HPDE6-E6E7 (cell line): ENCODE measurements around the gene SORCS3.

Experiments used
- DNase-seq: peaks from one replicate; pipeline ENCODE4 v3.0.0; 2011; ENCODE audit warnings: missing footprints; ENCODE audit errors: extremely low spot score

SORCS3 gene

DNA sequence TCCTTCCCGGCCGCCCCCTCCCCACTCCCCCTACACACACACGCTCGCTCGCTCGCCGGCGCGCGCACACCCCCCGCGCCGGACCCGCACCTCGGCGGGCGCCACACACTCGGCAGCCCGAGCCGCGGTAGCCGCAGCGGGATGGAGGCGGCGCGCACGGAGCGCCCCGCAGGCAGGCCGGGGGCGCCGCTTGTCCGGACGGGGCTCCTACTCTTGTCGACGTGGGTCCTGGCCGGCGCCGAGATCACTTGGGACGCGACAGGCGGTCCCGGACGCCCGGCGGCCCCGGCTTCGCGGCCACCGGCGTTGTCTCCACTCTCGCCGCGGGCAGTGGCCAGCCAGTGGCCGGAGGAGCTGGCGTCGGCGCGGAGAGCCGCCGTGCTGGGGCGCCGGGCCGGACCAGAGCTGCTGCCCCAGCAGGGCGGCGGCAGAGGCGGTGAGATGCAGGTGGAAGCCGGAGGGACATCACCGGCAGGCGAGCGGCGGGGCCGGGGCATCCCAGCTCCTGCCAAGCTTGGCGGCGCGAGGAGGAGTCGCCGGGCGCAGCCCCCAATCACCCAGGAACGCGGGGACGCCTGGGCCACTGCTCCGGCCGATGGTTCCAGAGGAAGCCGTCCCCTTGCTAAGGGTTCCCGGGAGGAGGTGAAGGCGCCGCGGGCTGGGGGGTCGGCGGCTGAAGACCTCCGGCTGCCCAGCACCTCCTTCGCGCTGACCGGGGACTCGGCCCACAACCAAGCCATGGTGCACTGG lies at the start of gene SORCS3:
SORCS3 (plus strand) TSS at position 104 of the 750 bp plus-strand sequence.
- no peak for DNase-seq

DNA sequence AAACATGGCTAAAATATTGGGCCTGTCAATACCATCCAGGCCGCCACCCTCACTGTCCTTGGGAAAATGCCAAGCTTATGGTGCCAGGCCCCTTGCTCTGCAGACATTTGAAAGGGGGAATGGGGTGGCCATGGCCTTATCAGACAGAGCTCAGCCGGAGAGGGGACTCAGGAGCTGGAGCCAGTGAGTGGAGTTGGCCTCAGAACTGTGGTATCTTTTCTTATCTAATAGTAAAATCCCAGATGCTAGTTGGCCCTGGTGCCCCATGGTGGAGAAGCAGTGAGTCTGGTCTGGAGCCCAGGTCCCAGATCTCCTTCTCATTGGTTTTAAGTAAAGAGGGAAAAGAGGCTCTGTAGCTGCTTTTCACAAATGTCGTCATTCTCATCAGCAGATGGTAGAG lies 49.6 kb upstream of the SORCS3 start:
- DNase-seq: no peak

DNA sequence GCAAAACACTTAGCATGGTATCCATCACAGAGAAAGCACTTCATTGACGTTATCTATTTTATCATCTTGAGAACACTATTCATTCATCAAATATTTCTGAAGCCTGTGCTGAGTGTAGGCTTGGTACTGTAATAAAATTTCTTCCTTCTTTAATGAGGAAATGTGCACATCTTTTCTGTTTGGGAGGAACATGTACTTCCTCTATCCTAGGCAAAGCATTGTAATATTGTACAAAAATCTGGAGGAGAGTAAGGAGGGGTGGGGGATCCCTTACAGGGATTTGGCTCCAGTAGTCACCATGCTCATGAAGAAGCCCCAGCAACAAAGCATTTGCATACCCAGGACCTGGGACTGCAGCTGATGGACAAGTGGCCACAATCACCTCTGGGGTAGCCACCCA lies 39.9 kb upstream of the SORCS3 start:
- no peak for DNase-seq

DNA sequence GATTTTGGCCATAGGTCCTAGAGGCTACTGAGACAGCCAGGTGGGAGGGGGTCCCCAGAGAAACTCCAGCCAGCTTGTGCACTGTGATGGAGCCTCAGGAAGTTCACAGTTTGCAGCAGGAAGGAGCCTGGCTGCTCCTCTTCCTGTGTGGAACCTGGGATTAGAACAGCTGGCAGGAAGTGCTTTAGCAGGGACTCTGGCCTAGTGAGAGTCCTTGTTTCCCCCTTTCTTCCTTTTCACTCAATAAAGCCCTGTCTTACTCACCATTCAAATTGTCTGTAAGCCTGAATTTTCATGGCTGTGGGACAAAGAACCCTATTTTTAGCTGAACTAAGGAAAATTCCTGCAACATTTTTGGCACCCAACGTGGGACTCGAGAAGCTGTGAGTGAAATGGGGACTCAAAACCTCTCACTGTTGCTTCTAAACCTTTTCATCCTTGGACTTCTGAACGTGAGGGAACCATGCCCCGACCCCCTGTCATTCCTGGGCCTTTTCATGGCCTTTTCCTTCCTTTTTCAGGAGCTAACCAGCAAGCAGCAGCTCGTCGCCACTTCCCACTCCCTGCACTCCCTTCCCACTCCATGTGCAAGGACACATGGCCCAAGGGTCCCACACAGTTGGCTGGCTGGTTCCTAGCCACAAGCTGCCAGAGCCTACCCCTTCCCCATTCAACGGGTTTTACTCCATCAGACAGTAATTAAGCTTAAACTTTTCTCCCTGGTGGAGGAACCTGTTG lies 32.8 kb upstream of the SORCS3 start:
- DNase-seq: no peak

DNA sequence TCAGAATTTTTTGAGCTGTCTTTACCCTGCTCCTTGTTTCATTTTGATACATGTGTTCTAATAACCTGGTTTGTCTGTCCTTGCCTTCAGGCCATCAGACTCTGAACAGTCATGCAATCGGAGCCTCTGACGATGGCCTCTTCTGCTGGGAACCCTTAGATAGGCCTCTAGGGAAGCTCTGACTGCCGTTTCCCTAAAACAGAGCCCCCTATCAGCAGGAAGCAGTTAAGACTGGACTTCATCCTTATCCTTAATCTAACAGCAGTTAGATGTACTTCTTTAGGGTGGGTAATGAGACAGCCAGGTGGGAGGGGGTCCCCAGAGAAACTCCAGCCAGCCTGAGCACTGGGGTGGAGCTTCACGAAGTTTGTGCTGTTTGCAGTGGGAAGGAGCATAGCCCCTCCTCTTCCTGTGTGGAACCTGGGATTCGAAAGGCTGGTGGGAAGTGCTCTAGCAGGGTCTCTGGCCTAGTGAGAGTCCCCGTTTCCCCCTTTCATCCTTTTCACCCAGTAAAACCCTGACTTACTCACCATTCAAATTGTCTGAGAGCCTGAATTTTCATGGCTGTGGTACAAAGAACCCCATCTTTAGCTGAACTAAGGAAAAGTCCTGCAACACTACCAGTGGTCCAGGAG lies 28.4 kb upstream of the SORCS3 start:
- no peak for DNase-seq

DNA sequence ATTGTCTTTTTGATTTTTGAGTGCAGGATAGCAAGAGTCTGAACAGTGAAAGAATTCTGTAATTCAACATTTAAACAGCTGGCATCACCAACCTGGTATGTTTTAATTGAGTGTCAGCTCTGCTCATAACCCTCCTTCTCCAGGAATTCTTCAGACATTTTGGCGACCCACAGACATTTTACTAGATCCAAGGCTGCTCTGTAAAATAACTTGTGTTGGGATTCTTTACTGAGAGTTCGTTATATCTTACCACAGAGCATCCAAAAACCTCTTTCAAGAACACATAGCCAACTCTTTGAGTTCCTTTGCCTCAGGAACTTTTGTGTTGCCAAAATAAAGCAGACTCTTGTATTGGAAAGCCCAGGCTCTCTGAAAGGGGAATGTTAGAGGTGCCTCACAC lies 27.7 kb upstream of the SORCS3 start:
- no peak for DNase-seq

DNA sequence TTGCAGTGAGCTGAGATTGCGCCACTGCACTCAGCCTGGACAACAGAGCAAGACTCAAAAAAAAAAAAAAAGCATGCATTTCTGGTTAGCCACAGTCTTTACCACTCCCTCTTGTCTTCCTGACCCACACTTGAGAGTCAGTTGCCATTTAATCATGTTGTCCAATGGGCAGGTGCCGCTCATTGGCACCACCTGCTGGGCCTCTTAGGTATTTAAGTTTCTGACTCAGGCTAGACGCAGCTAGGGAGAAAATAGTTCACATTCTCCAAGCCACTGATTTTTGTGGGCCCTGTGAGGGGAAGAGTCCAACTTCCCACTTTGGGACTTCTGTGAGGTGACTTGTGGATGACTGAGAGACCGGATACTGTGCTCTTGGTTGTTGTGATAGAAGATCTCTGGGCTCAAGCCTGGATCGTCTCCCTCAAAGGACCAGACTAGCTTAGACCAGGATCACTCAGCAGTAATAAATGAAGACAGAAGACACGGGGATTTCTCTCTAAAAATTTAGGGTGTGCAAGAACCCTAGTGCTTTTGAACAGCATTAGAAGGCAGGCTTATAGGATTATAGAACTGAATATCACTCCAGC lies 26.8 kb upstream of the SORCS3 start:
- DNase-seq: peak; percentile 22

DNA sequence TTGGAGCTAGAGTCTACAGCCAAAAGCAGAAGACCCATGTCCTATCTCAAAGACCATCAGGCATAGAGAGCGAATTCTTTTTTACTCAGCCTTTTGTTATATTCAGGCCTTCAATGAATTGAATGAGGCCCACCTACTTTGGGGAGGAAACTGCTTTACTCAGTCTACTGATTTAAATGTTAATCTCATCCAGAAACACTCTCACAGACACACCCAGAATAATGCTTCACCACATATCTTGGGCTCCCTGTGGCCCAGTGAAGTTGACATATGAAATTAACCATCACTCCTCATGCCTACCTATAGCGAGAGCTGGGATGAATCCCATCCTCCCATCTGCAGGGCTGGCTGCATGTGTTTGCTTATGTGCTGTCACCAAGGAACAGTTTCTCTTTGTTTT lies 26.0 kb upstream of the SORCS3 start:
- no peak for DNase-seq

DNA sequence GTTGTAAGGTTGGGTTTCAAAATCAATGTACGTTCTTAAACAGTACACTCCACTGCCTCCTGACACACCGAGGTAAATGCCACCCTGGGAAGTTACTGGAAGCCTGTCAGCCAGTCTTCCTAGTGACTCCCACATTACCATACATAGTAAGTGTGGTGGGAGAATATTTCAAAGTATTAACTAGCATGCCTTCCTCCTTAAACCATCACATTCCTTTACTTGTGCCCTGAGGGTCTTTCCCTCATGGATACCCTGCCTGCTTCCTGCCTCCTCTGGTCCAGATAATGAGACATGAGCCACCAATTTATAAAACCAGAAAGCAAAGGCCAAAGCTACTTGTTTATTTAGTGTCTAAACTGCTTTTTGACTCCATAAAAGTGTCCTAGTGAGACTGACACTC lies 23.3 kb upstream of the SORCS3 start:
- DNase-seq: no peak

DNA sequence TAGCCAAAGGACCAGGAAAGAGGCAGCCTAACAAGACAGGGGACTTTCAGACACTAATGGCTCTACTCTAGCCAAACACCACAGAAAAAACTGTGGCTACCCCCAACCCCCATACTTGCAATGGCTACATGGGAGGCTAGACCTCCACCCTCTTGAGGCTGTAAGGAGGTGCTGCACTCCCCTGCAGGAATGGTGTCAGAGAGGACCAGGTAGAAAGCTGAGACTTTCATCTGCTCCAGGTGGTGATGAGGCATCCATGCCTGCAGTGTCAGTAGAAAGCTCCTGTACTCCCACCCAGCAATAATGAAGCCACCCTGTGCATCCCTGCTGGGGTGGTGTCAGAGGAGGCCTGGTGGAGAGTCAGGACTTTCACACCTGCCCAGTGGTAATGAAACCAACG lies 18.9 kb upstream of the SORCS3 start:
- DNase-seq: no peak

DNA sequence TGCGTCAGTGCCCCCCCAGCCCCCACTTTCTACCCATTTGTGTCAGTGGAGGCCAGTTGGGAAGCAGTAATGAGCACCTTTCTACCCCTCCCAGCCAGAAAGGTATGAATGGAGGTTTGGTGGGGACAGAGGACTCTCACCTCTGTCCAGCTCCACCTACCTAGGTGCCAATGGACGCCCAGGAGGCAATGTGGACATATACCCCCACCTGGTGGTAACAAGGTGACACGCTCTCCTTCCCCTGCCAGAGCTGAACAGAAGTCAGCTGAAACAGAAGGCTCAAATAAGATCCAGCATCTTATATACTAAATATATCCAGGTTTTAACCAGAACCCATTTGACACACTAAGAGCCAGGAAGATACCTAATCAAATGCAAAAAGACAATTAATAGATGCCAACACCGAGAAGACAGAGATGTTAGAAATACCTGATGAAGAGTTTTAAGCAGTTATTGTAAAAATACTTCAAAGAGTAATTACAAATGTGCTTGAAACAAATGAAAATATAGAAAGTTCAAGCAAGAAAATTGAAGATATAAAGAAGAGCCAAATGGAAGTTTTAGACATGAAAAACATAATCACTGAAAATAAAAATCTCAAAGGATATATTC lies 18.4 kb upstream of the SORCS3 start:
- DNase-seq: peak; percentile 49

DNA sequence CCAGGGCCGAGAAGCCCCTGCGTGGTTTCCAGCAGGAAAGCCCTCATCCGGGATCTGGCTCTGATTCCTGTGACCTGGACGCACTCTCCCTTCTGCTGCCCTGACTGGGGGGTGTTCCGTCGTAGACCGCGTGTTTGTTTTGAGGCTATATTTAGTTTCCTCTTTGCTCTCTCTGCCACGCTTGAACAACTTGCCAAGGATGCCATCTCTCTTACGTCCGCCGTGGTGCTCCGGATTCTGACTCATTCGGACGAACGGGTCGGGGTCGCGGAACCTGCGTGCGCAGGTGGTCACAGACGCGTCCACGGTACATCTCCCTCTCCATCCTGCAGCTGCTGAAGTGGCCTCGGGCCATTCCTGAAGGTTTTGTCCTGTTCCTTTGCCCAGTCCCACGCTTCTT lies 10.4 kb upstream of the SORCS3 start:
- no peak for DNase-seq

DNA sequence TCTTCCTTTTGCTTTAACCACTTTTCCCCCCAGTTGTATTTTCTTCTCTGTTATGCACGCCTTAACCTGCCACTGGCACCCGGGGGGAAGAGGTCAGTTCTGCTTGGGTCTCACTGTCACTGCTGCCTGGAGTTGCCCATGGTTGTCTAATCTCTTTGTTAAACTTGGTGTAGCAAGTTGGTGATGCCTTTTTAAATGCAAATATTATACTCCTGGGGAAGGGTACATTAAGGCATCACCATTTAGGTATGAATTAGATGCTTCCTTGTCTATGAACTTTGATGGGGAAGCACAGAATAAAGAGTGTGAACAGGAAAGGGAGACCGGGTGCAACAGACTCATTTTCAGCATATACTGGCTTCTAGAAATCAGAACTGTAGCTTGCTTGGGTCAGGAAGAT lies 9.1 kb upstream of the SORCS3 start:
- no peak for DNase-seq

DNA sequence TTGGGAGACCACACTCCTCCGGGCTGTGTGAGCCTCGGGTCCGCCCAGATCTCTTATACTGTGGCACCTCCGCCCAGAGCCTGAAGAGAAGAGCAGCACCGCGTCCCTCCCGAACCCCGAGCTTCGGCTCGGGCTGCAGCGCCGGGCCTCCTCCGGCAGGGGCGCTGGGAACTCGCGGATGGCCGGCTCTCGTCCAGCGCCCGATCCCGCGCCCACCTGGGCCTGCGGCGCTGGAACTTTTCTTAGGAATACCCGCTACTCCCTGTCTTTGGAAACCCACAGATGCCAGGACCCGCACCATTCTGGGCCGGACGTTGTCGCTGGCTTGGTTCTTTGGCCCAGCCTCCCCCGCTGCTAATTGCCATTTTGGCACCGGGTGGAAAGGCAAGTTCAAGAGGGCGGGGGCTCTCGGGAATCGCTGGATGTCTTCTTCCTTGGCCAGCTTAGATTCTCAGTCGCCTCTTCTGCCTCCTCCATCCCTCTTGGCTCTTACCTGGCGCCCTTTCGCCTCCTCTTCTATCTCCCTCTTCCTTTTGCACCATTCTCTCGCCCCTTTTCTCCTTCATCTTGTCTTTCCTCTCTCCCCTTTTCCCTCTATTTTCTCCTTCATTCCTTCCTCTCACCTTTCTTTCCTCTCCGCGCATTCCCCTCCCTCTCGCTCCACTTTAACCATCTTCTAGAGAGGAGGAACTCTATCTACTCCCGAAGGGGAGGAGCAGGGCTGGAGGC lies 2.1 kb upstream of the SORCS3 start:
- DNase-seq: no peak

DNA sequence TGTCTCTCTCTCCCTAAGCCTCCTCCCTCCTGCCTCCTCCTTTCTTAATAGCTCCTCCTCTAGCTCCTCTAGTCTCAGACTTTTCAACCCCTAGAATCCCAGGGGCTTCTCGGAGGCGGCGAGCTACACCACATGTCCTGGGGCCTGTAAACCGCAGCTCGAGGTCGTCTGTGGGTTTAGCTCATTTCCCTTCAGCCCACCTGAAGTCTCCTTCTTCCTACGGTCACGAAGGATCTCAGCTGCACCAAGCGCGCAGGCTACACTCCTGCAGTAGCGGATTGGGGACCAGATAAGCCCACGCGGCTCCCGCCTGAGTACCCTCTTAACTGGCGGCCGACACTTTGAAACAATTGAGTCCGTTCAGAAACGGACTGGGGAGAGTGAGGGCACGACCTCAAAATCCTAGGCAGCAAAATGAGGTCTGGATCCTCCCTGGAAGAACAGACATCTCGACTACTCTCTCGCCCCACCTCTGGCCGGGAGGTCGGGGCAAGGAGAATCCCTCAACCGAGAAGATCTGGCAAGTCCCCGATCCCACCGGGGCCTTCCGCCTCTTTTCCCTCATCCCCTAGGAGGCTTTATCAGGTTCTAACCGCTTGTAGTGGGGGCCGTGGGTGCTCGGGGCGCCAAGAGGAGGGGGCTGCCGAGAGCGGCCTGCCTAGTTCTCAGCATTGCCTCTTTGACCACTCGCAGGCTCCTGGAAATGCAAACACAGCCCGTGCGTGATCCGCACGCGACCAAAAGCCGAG lies 1.3 kb upstream of the SORCS3 start:
- no peak for DNase-seq

DNA sequence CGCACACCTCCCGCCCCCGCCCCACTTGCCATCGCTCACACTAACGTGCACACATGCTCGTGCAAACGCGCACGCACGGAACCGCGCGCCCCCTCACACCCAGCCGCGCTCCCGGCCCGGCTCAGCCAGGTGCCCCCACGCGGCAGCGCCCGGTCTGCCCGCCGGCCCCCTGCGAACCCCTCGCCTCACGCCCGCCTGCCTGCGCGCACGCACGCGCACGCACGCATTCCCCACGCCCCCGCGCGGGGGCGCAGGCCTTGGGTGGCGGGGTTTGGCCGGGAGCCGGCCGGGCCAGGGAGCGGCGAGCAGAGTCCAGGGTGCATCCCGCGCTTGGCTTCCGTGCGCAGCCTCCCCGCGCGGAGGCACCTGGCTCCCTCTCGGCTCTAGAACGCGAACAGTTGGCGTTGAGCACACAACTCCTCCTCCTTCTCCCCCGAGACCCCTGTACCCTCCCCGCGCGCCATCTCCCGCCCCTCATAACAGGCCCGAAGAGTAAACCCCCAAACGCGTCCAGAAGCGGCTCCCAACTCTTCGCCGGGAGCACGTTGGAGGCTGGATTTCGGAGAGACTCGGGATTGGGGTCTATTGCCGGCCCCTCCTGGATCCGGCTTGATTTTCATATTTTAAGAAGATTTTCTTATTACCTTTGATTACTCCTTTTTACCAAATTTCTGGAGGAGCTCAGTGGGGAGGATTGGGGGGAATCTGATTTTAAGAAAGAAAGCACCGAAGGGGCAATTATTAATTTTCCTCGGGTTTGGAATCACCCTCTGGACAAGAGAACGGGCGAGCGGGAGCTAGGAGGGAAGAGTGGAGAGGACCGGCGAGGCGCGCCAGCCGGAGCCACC lies 527 bp upstream of the SORCS3 start:
- DNase-seq: no peak

DNA sequence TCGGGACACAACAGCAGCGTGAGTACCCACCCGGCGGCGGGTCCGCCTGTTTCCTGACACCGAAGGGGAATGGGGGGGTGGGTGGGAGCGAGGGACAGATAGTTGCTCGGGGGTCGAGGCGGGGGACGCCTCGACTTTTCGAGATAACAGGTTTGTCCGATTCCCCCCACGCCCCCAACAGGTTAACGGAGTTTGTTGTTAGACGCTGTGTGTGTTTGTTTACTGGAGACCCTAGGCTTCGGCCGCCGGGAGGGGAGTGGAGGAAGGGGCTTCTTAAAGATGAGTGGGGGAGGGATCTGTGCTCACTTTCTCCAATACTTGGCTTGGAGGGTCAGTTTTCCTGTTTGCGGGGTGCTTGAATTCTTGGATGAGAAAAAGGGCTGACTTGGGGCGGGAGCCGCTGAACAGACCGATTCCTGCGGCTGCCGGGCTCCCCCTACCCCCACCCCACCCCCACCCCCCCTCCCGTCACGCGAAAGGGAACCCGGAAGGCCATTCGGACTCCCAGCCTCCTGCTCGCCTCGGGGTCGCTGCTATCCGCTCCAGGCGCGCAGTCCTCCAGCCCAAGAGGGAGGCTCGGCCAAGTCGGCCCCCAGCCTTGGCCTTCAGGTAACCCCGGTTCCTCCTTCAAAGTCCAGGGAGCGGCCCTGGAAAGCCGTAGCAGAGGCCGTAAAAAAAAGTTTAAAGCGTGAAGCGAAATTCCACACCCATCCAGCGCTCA lies 1.0 kb downstream of the SORCS3 start:
- no peak for DNase-seq

DNA sequence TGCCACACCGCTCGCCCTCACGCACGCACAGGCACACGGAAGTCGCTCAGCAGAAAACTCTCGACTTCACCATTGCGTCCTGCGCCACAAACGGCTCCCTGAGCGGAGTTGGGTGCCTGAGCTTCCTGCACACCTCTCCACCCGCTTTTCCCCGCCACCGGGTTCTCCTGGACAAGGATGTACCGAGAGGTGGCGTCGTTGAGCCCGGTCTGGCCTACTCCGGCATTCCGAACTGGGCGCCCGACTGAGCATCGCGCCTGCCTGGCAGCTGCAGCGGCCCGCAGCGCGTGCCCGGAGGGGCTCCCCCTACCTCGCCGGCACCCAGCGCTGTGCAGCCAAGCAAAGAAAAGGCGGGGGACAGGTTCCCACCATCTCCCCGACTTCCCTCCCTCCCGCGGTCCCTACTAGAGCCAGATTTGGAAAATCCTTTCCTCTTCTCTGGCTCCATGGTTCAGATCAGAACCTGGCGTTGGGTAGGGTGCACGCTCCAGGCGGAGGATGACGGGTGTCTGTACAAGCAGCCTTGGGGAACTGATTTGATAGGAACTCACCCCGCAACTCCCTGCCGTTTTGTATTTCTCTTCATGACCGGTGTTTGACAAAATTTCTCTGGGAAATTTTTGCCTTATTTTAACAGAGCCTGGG lies 1.7 kb downstream of the SORCS3 start:
- no peak for DNase-seq

DNA sequence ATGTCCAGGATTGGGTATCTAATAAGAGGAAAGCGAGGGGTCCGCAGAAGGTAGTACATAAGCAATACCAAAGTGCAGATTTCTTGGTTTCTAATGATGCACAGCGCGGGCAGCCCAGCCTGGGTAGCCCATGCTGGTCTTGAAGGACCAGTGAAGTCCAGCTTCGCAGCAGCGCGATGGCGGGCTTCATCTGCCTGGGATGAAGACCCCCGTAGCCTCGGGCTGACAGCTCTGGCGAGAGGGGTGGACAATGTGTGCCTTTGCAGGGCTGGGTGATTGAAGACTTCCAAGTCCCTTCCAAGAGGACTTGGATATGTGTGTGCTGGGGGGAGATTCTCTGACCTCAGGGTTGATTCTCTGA lies 2.2 kb downstream of the SORCS3 start:
- no peak for DNase-seq
